Skeletal muscle tissue (tissue), 4 donors: ENCODE data around the gene MB21D2. TPM values are rescaled to one million over a fixed set of nuclear protein-coding genes. Genes with fewer than 3 reads are reported as not detected.

Source experiments
- H3K27ac ChIP-seq: one replicate; pipeline ENCODE4 v1.7.0; 2013; ENCODE audit warnings: mild to moderate bottlenecking, low read depth, low read length, inconsistent platforms
- H3K27me3 ChIP-seq, 3 donors: one replicate each; pipeline ENCODE4 v1.7.0; 2013; ENCODE audit warnings: low read length in 3 of 3; ENCODE audit not compliant: control insufficient read depth in 3 of 3, insufficient read depth in 3 of 3
- H3K36me3 ChIP-seq, 3 donors: one replicate each; pipeline ENCODE4 v1.7.0; 2013; ENCODE audit warnings: low read length in 3 of 3; ENCODE audit not compliant: control insufficient read depth in 3 of 3, insufficient read depth in 3 of 3
- H3K4me1 ChIP-seq, 3 donors: one replicate each; pipeline ENCODE4 v1.7.0; 2013; ENCODE audit warnings: low read length in 3 of 3, mild to moderate bottlenecking in 3 of 3; ENCODE audit not compliant: control insufficient read depth in 3 of 3, insufficient read depth in 3 of 3
- H3K4me3 ChIP-seq, 3 donors: one replicate each; pipeline ENCODE4 v1.7.0; 2013; ENCODE audit warnings: low read length in 3 of 3
- H3K9ac ChIP-seq, 3 donors: one replicate each; pipeline ENCODE4 v1.7.0; 2013; ENCODE audit warnings: low read length in 3 of 3, mild to moderate bottlenecking in 3 of 3, moderate library complexity in 2 of 3, low read depth in 1 of 3
- H3K9me3 ChIP-seq, 3 donors: one replicate each; pipeline ENCODE4 v1.7.0; 2013; ENCODE audit warnings: low read length in 3 of 3; ENCODE audit not compliant: control insufficient read depth in 3 of 3
- total RNA-seq: library from RNA; depleted of rRNA; stranded (reverse); fragments of >200 nt; gene quantifications from one replicate; pipeline ENCODE4 v1.2.3, GENCODE V29; 2014
- donor health status: Osteomylitis.

Gene MB21D2
- total RNA-seq, 1 donor from 2014 or later = 24.0 TPM

- Histone ChIP-seq H3K9ac (no peak overlapping the region), H3K4me1 (peaks cover 0 to 3% (median 2%) of the 10 kb centered on the region in 3 donors), H3K27me3 (no peaks in the 10 kb centered on the region), H3K27ac (no peak overlapping the region), H3K9me3 (no peaks in the 10 kb centered on the region), H3K36me3 (no peaks in the 10 kb centered on the region), H3K4me3 (no peak overlapping the region)
Measured at GRCh38 chr3:192897005-192897404, 20.7 kb downstream of the MB21D2 start.

GRCh38 chr3:192896208-192896607 lies 21.4 kb downstream of the MB21D2 start:
- Histone ChIP-seq H3K27me3 (no peaks in the 10 kb centered on the region), H3K36me3 (no peaks in the 10 kb centered on the region), H3K4me3 (no peak overlapping the region), H3K9ac (no peak overlapping the region), H3K4me1 (peaks cover 0 to 3% (median 0%) of the 10 kb centered on the region in 3 donors), H3K9me3 (no peaks in the 10 kb centered on the region), H3K27ac (no peak overlapping the region)

GRCh38 chr3:192894676-192895075 lies 23.0 kb downstream of the MB21D2 start:
- Histone ChIP-seq H3K4me3 (no peak overlapping the region), H3K4me1 (peaks cover 0 to 3% (median 0%) of the 10 kb centered on the region in 3 donors), H3K27me3 (no peaks in the 10 kb centered on the region), H3K27ac (no peak overlapping the region), H3K9ac (no peak overlapping the region), H3K36me3 (no peaks in the 10 kb centered on the region), H3K9me3 (no peaks in the 10 kb centered on the region)

- no peaks in the 10 kb centered on the region for H3K36me3 ChIP-seq
- H3K4me3 ChIP-seq = peak overlapping the region in 2 of 3 donors; percentile 17 to 45
- H3K27ac ChIP-seq = peak overlapping the region; percentile 48
- H3K4me1 ChIP-seq = peaks cover 0 to 8% (median 6%) of the 10 kb centered on the region in 3 donors
- H3K27me3 ChIP-seq = no peaks in the 10 kb centered on the region
- H3K9ac ChIP-seq = peak overlapping the region in 2 of 3 donors; percentile 5 to 34
- no peaks in the 10 kb centered on the region for H3K9me3 ChIP-seq
Measured at GRCh38 chr3:192892981-192893700, 24.5 kb downstream of the MB21D2 start.

GRCh38 chr3:192890347-192891335 lies 27.0 kb downstream of the MB21D2 start:
- Histone ChIP-seq H3K4me1 (peaks cover 0 to 8% (median 6%) of the 10 kb centered on the region in 3 donors), H3K9ac (no peak overlapping the region), H3K27me3 (no peaks in the 10 kb centered on the region), H3K9me3 (no peaks in the 10 kb centered on the region), H3K4me3 (no peak overlapping the region), H3K27ac (no peak overlapping the region), H3K36me3 (no peaks in the 10 kb centered on the region)

GRCh38 chr3:192889679-192890078 lies 28.0 kb downstream of the MB21D2 start:
- Histone ChIP-seq H3K4me1 (peaks cover 0 to 8% (median 6%) of the 10 kb centered on the region in 3 donors), H3K27ac (no peak overlapping the region), H3K36me3 (no peaks in the 10 kb centered on the region), H3K4me3 (no peak overlapping the region), H3K27me3 (no peaks in the 10 kb centered on the region), H3K9me3 (no peaks in the 10 kb centered on the region), H3K9ac (no peak overlapping the region)

GRCh38 chr3:192888190-192888589 lies 29.5 kb downstream of the MB21D2 start:
- Histone ChIP-seq H3K9me3 (no peaks in the 10 kb centered on the region), H3K4me1 (peaks cover 0 to 8% (median 6%) of the 10 kb centered on the region in 3 donors), H3K27me3 (no peaks in the 10 kb centered on the region), H3K36me3 (no peaks in the 10 kb centered on the region), H3K27ac (no peak overlapping the region), H3K9ac (no peak overlapping the region), H3K4me3 (no peak overlapping the region)

- H3K36me3 ChIP-seq = no peaks in the 10 kb centered on the region
- H3K27ac ChIP-seq = no peak overlapping the region
- no peak overlapping the region for H3K9ac ChIP-seq
- peaks cover 0 to 6% (median 6%) of the 10 kb centered on the region in 3 donors for H3K4me1 ChIP-seq
- H3K4me3 ChIP-seq = no peak overlapping the region
- H3K9me3 ChIP-seq = no peaks in the 10 kb centered on the region
- no peaks in the 10 kb centered on the region for H3K27me3 ChIP-seq
Measured at GRCh38 chr3:192887701-192888100, 30.0 kb downstream of the MB21D2 start.

GRCh38 chr3:192887047-192887446 lies 30.6 kb downstream of the MB21D2 start:
- H3K4me1 ChIP-seq = peaks cover 0 to 6% (median 5%) of the 10 kb centered on the region in 3 donors
- no peak overlapping the region for H3K4me3 ChIP-seq
- no peaks in the 10 kb centered on the region for H3K36me3 ChIP-seq
- H3K27me3 ChIP-seq = no peaks in the 10 kb centered on the region
- no peaks in the 10 kb centered on the region for H3K9me3 ChIP-seq
- H3K27ac ChIP-seq = no peak overlapping the region
- no peak overlapping the region for H3K9ac ChIP-seq
